Ecto neural progenitor cell (in vitro differentiated cells): ENCODE data around the gene LCN12.

ENCODE experiments used
- DNase-seq: peaks from one replicate; pipeline ENCODE4 v3.0.0-alpha.2; 2018; ENCODE audit warnings: low spot score

LCN12 gene

DNA sequence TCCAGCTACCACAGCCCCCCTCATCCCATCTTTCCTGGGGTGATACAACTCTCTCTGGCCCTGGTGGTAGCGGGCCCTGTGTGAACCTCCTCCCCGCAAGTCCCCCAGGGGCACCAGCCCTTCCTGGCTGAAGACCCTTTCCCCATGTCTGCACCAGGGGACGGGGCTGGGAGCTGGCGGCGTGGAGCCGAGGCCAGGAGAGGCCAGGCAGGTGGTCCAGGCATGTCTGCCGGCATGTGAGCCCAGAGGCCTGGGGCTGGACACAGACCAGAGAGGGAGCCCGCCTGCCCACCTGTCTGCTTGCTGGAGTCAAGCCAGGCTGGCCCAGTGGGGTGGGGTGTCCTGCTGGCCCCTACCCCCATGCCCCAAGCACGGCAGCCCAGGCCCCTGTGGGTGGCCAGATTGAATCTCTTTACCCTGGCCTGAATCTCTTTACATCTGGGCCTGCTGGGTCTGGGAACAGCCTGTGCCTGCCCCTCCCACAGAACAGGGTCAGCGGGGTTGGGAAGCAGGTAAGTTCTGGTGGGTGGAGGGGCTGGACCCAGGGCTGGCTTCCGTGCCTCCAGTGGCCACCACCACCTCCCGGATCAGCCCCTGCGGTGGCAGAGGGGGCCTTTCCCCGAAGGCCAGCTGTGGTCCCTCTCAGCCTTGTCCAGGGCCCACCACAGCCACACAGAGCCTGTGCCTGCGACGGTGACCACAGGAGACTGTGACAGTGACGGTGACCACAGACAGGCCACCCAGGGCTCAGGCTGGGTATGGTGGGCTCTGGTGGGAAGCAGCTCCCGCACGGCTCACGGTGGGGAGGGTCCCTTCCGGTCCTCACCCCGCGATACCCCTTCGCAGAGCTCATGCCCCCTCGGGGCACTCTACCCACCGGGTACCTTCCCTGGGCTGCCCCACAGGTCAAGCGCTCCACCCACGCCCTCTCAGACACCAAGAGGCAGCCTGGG, 7.1 kb downstream of the LCN12 start:
- DNase-seq: no peak

DNA sequence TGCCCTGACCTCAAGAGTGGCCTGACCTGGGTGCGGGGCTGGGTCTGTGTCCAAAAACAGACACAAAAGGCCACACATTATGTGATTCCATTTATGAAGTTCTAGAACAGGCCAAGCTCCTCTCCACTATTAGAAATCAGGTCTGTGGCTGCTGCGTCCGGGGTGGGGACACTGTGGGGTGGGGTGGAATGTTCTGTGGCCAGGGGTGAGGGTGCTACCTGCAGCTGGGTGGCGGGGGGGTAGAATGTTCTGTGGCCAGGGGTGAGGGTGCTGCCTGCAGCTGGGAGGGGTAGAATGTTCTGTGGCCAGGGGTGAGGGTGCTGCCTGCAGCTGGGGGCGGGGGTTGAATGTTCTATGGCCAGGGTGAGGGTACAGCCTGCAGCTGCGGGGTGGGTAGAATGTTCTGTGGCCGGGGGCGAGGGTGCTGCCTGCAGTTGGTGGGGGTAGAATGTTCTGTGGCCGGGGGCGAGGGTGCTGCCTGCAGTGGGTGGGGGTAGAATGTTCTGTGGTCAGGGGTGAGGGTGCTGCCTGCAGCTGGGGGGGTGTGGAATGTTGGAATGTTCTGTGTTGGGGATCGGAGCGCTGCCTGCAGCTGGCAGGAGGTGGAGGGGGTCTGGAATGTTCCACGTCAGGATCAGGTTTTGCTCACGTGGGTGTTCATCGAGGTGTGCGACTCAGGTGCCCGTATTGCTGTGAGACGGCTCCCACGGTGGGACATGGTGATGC, 8.3 kb downstream of the LCN12 start:
- DNase-seq: no peak

DNA sequence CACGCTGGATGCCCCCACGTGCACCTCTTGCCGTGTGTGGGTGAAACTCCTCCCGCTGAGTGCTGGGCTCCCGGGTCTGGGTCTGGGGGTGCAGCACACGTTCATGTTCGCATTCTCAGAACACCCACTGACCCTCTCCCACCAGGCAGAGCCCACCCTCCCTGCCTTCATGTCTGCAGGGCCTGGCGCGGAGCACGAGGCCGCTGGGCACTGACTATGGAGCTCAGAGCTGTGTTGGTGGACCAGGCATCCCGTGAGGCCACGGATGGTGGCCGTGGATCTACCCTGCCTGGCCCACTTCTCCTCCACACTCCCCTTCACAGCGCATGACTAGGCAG, 8.8 kb downstream of the LCN12 start:
- DNase-seq: no peak

DNA sequence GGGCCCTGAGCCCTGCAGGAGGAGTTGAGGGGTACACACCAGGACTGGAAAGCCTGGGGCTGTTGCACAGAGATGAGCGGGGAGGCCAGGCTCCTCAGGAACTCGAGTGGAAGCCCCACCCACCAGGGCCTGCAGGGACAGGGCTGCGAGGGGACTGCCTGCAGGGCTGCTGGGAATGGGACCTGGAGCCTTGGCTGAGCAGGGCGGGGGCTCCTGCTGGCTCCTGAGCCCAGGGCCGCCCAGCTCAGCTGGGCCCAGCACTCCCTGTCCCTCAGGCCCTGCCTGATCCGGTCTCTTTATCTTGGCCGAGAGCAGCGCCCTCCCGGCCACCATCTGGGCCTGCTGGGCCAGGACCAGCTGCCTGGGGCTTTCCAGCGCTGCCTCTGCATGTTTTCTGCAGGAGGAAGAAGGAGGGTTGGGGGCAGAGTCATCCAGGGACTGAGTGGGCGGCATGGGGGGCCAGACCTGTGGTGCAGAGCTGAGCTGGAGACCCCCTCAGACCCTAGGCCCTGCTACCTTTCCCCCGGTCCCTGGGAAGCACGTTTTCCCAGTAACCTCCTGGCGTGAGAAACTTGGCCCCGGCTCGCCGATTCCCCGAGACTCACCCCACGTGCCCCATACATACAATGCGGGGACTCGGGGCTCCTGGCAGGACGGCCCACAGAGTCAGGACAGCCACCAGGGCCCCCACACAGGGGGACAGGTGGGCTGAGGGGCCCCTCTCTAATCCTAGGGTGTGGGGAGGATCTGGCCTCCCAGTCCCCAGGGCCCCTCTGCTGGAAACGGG, 9.4 kb downstream of the LCN12 start:
- DNase-seq: no peak

- DNase-seq: no peak
These were observed 10.1 kb downstream of the LCN12 start for GRCh38 chr9:136962163-136962562.

DNA sequence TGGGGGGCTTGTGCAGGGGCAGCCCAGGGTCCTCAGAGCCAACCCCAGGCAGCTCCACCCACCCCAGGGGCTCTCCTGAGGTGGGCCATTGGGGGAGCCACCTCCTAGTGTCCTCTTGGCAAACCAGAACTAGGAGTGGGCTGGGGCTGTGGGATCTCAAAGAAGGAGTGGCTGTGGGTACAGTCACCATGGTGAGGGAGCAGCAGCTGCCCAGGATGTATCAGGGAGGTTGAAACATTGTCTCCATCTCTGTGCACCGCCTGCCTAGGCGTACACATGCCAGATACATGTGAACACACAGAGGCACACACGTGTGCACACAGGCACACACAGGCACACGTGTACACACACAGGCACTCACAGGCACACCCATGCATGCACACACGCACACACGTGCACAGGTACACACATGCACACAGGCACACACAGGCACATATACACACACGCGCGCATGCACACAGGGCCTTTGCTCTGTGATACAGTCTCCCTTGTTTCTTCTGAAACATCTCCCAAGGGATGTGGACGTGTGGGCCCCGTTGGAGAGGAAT, 10.7 kb downstream of the LCN12 start:
- DNase-seq: no peak

- no peak for DNase-seq
These were observed 11.3 kb downstream of the LCN12 start for GRCh38 chr9:136963341-136963740.

DNA sequence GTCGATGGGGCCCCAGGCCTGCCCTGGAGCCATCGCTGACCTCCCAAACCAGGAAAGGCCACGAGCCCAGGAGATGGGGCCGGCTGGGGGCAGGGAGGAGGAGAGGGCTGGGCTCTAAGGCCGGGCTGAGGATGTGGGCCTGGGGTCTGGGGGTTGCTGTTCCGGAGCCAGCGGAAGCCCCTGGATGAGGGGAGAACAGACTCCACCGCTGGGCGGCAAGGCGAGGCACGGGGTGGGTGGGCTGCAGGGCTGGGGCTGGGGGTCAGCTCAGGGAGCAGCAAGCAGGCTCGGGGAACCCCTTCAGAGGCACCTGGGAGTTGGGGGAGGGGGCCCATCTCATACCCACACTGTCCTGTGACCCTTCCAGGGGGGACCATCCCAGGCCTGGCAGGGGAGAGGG, 11.7 kb downstream of the LCN12 start:
- DNase-seq: no peak

DNA sequence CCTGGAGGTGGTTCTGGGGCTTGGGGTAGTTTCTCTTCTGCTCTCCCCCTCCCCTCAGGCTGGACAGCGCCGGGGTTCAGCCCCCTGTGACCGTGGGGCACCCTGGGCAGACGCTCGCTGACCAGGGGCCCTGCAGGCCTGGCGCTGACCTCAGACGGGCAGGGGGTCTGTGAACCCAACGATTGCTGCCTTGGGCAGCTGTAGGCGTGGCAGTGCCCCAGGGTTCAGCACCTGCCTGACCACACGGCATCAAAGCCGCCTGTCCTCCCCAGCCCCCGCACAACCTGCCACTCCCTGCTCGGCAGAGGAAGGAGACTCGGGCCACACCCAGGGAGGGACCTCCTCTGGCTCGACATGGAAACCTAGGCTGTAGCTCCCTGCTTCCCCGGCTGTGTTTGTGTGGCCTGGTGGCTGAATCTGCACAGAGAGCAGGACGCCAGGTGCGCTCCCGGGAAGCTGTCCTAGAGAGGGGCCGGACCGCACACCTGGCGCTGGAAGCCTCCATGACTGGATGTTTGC, 12.2 kb downstream of the LCN12 start:
- DNase-seq: no peak

GRCh38 chr9:136964833-136965422, 12.9 kb downstream of the LCN12 start:
- no peak for DNase-seq

DNA sequence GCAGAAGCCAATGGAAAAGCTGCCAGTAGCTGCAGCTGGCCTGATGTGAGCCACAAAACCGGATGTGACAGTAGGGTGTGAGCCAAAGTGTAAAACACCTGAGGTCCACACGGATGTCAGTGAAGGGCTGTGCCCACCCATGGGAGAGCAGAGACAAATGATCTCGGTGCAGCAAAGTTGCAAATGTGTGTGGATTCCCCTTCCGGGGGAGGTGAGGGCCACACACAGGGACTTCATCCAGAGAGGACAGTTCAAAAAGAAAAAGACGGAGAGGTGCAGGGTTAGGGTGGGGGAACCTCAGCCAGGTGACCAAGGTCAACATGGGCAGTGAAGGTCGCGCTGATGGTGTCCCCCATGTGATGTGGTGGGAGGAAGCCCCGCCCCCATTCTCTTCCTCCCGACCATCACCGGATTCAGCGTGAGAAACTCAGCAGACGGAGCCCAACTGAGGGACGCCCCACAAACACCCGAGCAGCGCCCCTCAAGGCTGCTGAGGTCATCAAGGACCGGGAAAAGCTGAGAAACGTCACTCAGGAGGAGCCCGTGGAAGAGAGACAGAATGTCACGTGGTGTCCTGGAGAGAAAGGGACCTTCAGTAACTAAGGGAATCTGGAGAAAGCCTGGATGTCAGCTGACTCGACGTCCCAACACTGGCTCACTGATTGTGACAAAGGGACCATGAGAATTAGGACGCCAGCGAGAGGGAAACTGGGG, 13.9 kb downstream of the LCN12 start:
- DNase-seq: no peak

GRCh38 chr9:136968333-136969127, 16.5 kb downstream of the LCN12 start:
- no peak for DNase-seq

DNA sequence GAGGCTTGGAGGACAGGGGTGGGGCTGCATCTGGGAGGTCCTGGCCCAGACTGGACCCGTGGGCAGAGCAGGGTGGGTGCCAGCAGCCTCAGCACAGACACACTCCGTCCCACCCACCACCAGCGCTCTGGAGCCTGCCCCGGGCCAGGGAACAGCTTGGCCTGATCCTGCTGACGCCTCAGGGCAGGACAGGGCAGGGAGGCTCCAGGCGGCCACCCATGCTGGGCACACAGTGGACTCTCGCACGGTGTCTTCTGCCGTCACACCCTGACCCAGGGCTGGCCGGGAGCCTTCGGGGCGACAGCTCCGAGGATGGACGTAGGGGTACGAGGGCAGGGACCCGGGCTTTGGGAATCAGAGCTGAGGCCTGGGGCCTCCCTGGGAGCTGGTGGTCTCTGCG, 17.1 kb downstream of the LCN12 start:
- DNase-seq: no peak

- no peak for DNase-seq
These were observed 17.7 kb downstream of the LCN12 start for GRCh38 chr9:136969774-136970173.

DNA sequence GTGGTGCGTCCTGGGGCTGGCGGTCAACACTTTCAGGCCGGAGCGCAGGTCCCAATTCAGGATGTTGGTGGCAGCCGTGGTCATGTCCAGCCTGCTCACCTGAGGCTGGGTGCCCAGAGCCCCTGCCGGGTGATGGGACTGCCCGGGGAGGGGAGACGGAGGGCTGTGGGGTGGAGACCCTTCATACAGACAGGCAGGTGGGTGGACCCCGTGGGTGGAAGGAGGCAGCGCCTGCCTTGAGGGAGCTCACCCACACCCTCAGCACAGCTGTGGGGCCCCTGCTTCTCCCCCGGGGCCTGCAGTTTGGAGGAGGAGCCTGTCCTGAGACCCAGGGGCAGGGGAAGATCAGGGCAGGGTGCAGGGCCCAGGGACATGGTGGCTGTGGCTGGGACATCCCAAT, 18.3 kb downstream of the LCN12 start:
- DNase-seq: no peak

GRCh38 chr9:136971746-136972145, 19.7 kb downstream of the LCN12 start:
- DNase-seq: no peak

DNA sequence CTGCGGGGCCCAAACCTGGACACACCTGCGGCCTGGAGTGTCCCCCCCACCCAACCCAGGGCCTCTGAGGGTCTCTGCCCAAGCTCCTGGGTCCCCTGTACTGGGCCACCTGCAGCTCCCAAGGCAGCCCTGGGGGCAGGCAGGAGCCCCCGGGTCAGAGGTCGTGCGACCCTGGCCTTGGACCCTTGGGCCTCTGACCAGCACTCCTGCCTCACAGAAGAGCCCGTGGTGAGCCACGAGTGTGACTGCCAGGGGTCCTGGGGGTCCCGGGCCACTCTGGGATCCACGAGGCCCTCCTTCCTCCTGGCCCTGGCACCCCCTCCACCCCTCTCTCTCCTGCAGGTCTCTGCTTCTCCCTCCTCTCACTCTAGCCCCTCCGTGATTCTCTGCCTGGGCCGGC, 20.3 kb downstream of the LCN12 start:
- DNase-seq: no peak

DNA sequence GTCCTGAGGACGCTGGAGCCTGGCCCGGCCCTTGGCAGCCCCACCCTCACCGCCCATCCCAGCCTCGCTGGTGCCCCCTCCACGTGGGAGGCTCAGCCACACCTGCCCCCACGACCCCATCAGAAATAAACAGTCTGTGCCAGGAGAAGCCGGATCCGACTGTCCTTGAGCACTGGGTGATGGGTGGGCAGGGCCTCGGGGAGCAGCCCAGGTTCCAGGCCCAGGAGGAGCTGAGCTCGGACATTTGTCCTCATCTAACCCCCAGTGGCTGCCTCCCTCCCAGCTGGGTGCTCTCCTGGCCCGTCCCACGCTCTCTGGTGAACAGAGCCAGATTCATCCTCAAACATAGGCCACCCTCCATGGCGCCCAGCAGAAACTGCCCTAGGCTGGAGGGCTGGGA, 20.7 kb downstream of the LCN12 start:
- no peak for DNase-seq

DNA sequence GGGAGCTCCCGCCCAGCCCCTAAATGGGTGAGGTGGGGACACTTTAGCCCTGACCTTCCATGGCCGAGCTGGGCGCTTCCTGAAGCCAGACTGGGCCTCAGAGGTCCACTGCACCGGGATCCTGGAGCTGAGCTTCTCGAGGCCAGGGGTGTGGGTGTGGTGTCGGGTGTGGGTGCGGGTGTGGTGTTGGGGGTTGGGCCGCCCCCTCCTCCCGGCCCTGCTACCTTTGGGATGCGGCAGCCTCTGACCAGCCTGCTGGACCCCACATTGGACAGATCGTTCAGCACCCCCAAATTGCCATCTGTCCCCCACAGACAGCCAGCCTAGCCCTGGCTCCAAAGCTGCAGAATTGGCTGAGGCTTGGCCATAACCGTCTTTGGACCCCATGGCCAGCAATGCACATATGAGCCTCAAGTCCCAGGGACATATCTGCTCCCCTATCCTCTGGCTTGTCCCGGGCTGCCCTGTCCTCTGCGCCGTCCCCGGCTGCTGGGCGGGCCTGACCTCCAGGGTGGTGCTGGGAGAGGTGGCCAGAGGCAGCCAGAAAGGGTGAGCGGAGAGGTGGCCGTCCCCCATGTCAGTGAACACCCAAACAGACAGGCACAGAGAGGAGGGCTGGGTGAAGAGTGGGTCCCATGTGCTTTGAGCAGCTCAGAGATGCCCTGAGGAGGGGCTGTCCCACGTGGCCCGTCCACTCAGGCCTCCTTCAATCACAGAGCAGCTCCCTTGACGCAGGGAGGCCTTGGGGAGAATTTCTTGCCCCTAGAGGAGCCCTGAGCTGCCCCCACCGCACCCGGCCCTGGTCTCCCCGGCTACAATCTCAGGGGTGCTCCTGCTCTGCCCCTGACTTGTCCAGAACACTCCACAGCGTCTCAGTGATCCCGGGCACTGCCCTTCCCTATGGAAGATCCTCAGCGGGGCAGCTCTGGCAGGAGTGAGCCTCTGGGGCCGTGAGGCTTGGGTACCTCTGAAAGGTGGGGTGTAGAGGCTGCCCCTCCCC, 21.8 kb downstream of the LCN12 start:
- no peak for DNase-seq
